ENCODE data around the gene FNDC3B.

FNDC3B gene

GRCh38 chr3:172175254-172175599 is 135.8 kb downstream of the FNDC3B start:
- Histone ChIP-seq H2AFZ (ENCODE audit: low read length) (no peak overlapping the region), H3K9ac (ENCODE audit: low read length) (no peak overlapping the region), H3K4me3 (ENCODE audit: low read depth, low read length, poor library complexity, severe bottlenecking) (no peak overlapping the region), H3K27ac (ENCODE audit: low read depth, low read length, poor library complexity, severe bottlenecking) (no peak overlapping the region), H3K4me2 (ENCODE audit: low read length) (no peak overlapping the region), H3K9me3 (ENCODE audit: low read length) (no peaks in the 10 kb centered on the region), H3K27me3 (ENCODE audit: insufficient read depth, low read length) (no peaks in the 10 kb centered on the region), H3K4me1 (ENCODE audit: insufficient read depth, low read length, severe bottlenecking) (no peaks in the 10 kb centered on the region), H3K79me2 (ENCODE audit: insufficient read depth, low read length) (no peaks in the 10 kb centered on the region), H3K36me3 (ENCODE audit: insufficient read depth, low read length) (no peaks in the 10 kb centered on the region), H3F3A (ENCODE audit: insufficient read depth, low read length) (no peaks in the 10 kb centered on the region), H4K20me1 (ENCODE audit: insufficient read depth, low read length) (no peaks in the 10 kb centered on the region), H3K9me2 (ENCODE audit: low read depth, low read length) (no peaks in the 10 kb centered on the region)
- TF ChIP-seq, protein P1, sequence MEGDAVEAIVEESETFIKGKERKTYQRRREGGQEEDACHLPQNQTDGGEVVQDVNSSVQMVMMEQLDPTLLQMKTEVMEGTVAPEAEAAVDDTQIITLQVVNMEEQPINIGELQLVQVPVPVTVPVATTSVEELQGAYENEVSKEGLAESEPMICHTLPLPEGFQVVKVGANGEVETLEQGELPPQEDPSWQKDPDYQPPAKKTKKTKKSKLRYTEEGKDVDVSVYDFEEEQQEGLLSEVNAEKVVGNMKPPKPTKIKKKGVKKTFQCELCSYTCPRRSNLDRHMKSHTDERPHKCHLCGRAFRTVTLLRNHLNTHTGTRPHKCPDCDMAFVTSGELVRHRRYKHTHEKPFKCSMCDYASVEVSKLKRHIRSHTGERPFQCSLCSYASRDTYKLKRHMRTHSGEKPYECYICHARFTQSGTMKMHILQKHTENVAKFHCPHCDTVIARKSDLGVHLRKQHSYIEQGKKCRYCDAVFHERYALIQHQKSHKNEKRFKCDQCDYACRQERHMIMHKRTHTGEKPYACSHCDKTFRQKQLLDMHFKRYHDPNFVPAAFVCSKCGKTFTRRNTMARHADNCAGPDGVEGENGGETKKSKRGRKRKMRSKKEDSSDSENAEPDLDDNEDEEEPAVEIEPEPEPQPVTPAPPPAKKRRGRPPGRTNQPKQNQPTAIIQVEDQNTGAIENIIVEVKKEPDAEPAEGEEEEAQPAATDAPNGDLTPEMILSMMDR (IDR thresholded peaks at IDR 0.05; ENCODE audit: low read length): no peak
- TF ChIP-seq EZH2 (IDR thresholded peaks at IDR 0.05; ENCODE audit: borderline replicate concordance, low read length): no peak

GRCh38 chr3:172176061-172176770 is 136.8 kb downstream of the FNDC3B start:
- no peaks in the 10 kb centered on the region for H3K79me2 ChIP-seq (ENCODE audit: insufficient read depth, low read length)

DNA sequence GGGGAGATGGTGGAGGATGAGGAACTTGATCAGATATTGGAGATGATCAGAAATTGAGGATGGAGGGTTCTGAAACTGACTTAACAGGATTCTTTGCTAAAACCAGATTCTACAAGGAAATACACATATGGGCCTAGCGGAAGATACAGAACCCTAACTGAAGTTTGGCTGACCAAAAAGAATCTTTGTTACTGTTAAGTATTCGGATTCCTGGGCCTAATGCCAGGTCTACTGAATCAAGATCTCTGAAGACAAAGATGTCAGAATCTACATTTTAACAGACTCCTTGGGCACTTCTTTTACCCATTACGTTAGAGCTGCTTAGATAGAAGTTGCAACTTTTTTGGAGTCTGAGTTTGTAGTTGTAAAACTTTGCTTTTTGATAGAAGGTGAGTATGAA is 137.7 kb downstream of the FNDC3B start:
- Histone ChIP-seq H3K9me3 (ENCODE audit: low read length) (no peaks in the 10 kb centered on the region), H3K27me3 (ENCODE audit: insufficient read depth, low read length) (no peaks in the 10 kb centered on the region), H3K4me3 (ENCODE audit: low read depth, low read length, poor library complexity, severe bottlenecking) (no peak overlapping the region), H4K20me1 (ENCODE audit: insufficient read depth, low read length) (no peaks in the 10 kb centered on the region), H2AFZ (ENCODE audit: low read length) (no peak overlapping the region), H3K4me2 (ENCODE audit: low read length) (no peak overlapping the region), H3K9me2 (ENCODE audit: low read depth, low read length) (no peaks in the 10 kb centered on the region), H3K36me3 (ENCODE audit: insufficient read depth, low read length) (no peaks in the 10 kb centered on the region), H3K79me2 (ENCODE audit: insufficient read depth, low read length) (no peaks in the 10 kb centered on the region), H3F3A (ENCODE audit: insufficient read depth, low read length) (no peaks in the 10 kb centered on the region), H3K9ac (ENCODE audit: low read length) (no peak overlapping the region), H3K27ac (ENCODE audit: low read depth, low read length, poor library complexity, severe bottlenecking) (no peak overlapping the region), H3K4me1 (ENCODE audit: insufficient read depth, low read length, severe bottlenecking) (no peaks in the 10 kb centered on the region)
- TF ChIP-seq EZH2 (IDR thresholded peaks at IDR 0.05; ENCODE audit: borderline replicate concordance, low read length): no peak
- TF ChIP-seq, protein P1 (IDR thresholded peaks at IDR 0.05; ENCODE audit: low read length): no peak

More at GRCh38 chr3:172176061-172176770, 136.8 kb downstream of the FNDC3B start:
- H2AFZ ChIP-seq (ENCODE audit: low read length): no peak overlapping the region
- H3K36me3 ChIP-seq (ENCODE audit: insufficient read depth, low read length): no peaks in the 10 kb centered on the region
- H3K4me1 ChIP-seq (ENCODE audit: insufficient read depth, low read length, severe bottlenecking): no peaks in the 10 kb centered on the region
- no peak overlapping the region for H3K4me2 ChIP-seq (ENCODE audit: low read length)
- no peak overlapping the region for H3K4me3 ChIP-seq (ENCODE audit: low read depth, low read length, poor library complexity, severe bottlenecking)
- no peaks in the 10 kb centered on the region for H3F3A ChIP-seq (ENCODE audit: insufficient read depth, low read length)
- no peaks in the 10 kb centered on the region for H3K9me3 ChIP-seq (ENCODE audit: low read length)
- no peaks in the 10 kb centered on the region for H4K20me1 ChIP-seq (ENCODE audit: insufficient read depth, low read length)
- no peak overlapping the region for H3K9ac ChIP-seq (ENCODE audit: low read length)
- H3K9me2 ChIP-seq (ENCODE audit: low read depth, low read length): no peaks in the 10 kb centered on the region
- H3K27me3 ChIP-seq (ENCODE audit: insufficient read depth, low read length): no peaks in the 10 kb centered on the region
- no peak overlapping the region for H3K27ac ChIP-seq (ENCODE audit: low read depth, low read length, poor library complexity, severe bottlenecking)
- no peak for TF ChIP-seq EZH2 (IDR thresholded peaks at IDR 0.05; ENCODE audit: borderline replicate concordance, low read length)
- TF ChIP-seq, protein P1 (IDR thresholded peaks at IDR 0.05; ENCODE audit: low read length): no peak

Measured in OCI-LY1 (cell line).